DND-41 (cell line): Measurements from ENCODE around the gene CCDC102A.

Experiments used
- ATAC-seq: fragments of 200-7000 bp; cut with Tn5 transposase; 3 replicates; pipeline ENCODE4 v1.9.1; 2021; ENCODE audit warnings: low read depth; ENCODE audit not compliant: insufficient read depth
- DNase-seq: peaks from one replicate; pipeline ENCODE4 v3.0.0-alpha.2; 2020
- H2AFZ ChIP-seq: 2 replicates; pipeline ENCODE4 v1.6.0; 2012; ENCODE audit warnings: low read depth, low read length
- H3K27ac ChIP-seq: 2 replicates; pipeline ENCODE4 v1.5.1; 2012; ENCODE audit warnings: low read length, inconsistent platforms
- H3K27me3 ChIP-seq: fragments of 200-600 bp; sonication (generic); 2 replicates; pipeline ENCODE4 v1.6.0; 2012; ENCODE audit warnings: low read length, mild to moderate bottlenecking, inconsistent platforms; ENCODE audit not compliant: insufficient read depth, poor library complexity
- H3K36me3 ChIP-seq: 2 replicates; pipeline ENCODE4 v1.5.1; 2012; ENCODE audit warnings: low read length, inconsistent platforms; ENCODE audit not compliant: insufficient read depth
- H3K4me1 ChIP-seq: 2 replicates; pipeline ENCODE4 v1.5.1; 2012; ENCODE audit warnings: mild to moderate bottlenecking, low read length; ENCODE audit not compliant: insufficient read depth
- H3K4me2 ChIP-seq: 2 replicates; pipeline ENCODE4 v1.6.0; 2012; ENCODE audit warnings: mild to moderate bottlenecking, moderate library complexity, low read length, inconsistent platforms; ENCODE audit not compliant: insufficient read depth
- H3K4me3 ChIP-seq, 2 experiments: fragments of 200-600 bp in 1 of 2; shearing (Covaris generic) in 1 of 2; 2 replicates each; pipeline ENCODE4 v1.5.1; 2012 to 2016; ENCODE audit warnings: inconsistent platforms in 2 of 2, low read length in 2 of 2, mild to moderate bottlenecking in 2 of 2, low read depth in 1 of 2, moderate library complexity in 1 of 2
- H3K79me2 ChIP-seq: 2 replicates; pipeline ENCODE4 v1.6.0; 2012; ENCODE audit warnings: low read length, inconsistent platforms; ENCODE audit not compliant: insufficient read depth
- H3K9ac ChIP-seq: 2 replicates; pipeline ENCODE4 v1.6.0; 2012; ENCODE audit warnings: low read depth, mild to moderate bottlenecking, inconsistent platforms, low read length, moderate library complexity
- H3K9me3 ChIP-seq: 2 replicates; pipeline ENCODE4 v1.5.1; 2012; ENCODE audit warnings: low read length, moderate library complexity, mild to moderate bottlenecking, inconsistent platforms; ENCODE audit not compliant: insufficient read depth, severe bottlenecking
- H4K20me1 ChIP-seq: 2 replicates; pipeline ENCODE4 v1.6.0; 2012; ENCODE audit warnings: low read length; ENCODE audit not compliant: insufficient read depth
- EZH2 ChIP-seq: IDR thresholded peaks from 3 replicates; pipeline ENCODE4 v1.6.1; 2012; ENCODE audit warnings: borderline replicate concordance, low read depth, mild to moderate bottlenecking, moderate library complexity, low read length, inconsistent platforms; ENCODE audit not compliant: severe bottlenecking
- TF ChIP-seq, protein P1 (sequence below): IDR thresholded peaks from 2 replicates; pipeline ENCODE4 v1.5.1; 2012; ENCODE audit warnings: borderline replicate concordance, low read length, moderate library complexity, mild to moderate bottlenecking; ENCODE audit not compliant: poor library complexity, severe bottlenecking; ENCODE audit errors: extremely low read depth

CCDC102A gene

DNA sequence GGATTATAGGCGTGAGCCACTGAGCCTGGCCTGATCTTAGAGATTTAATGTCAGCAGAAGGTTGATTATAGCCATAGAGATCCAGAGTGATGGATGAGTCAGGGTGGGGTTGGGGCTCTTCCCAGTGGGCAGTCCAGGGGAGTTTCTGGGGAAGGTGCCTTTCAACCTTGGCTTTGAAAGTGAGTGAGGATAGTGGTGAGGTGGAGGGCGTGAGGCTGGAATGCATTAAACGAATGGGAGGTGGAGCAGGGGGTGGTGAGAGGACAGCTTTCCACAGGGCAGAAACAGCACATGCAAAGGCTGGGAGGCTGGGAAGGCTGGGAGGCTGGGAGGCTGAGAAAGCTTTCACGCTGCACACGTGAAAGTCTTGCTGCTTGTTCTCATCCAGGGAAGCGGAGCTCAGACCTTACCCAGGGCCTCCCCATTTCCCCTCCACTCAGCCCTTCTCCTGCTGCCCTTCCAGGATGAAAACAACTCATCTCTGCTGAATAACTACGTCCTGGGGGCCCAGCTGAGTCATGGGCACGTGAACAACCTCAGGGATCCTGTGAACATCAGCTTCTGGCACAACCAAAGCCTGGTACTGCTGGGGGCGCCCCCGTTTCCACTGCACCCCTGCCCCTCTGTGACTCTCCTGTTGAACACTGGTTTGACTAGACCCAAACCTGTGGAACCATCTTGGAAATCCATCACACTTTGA lies 28.4 kb upstream of the CCDC102A start:
- ATAC-seq: no peak
- no peak for TF ChIP-seq EZH2
- TF ChIP-seq, protein P1, sequence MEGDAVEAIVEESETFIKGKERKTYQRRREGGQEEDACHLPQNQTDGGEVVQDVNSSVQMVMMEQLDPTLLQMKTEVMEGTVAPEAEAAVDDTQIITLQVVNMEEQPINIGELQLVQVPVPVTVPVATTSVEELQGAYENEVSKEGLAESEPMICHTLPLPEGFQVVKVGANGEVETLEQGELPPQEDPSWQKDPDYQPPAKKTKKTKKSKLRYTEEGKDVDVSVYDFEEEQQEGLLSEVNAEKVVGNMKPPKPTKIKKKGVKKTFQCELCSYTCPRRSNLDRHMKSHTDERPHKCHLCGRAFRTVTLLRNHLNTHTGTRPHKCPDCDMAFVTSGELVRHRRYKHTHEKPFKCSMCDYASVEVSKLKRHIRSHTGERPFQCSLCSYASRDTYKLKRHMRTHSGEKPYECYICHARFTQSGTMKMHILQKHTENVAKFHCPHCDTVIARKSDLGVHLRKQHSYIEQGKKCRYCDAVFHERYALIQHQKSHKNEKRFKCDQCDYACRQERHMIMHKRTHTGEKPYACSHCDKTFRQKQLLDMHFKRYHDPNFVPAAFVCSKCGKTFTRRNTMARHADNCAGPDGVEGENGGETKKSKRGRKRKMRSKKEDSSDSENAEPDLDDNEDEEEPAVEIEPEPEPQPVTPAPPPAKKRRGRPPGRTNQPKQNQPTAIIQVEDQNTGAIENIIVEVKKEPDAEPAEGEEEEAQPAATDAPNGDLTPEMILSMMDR: no peak
- H3K9ac ChIP-seq: no peak overlapping the region
- H3K4me3 ChIP-seq: no peak overlapping the region
- no peak overlapping the region for H3K27ac ChIP-seq
- no peaks in the 10 kb centered on the region for H3K79me2 ChIP-seq
- H3K4me1 ChIP-seq: no peaks in the 10 kb centered on the region
- H4K20me1 ChIP-seq: peaks cover 4% of the 10 kb centered on the region; the same call in 1 of the 2 replicates
- H3K4me2 ChIP-seq: no peak overlapping the region
- peaks cover 5% of the 10 kb centered on the region for H3K9me3 ChIP-seq
- no peaks in the 10 kb centered on the region for H3K36me3 ChIP-seq
- H2AFZ ChIP-seq: no peak overlapping the region
- no peak for DNase-seq
- H3K27me3 ChIP-seq: no peaks in the 10 kb centered on the region

DNA sequence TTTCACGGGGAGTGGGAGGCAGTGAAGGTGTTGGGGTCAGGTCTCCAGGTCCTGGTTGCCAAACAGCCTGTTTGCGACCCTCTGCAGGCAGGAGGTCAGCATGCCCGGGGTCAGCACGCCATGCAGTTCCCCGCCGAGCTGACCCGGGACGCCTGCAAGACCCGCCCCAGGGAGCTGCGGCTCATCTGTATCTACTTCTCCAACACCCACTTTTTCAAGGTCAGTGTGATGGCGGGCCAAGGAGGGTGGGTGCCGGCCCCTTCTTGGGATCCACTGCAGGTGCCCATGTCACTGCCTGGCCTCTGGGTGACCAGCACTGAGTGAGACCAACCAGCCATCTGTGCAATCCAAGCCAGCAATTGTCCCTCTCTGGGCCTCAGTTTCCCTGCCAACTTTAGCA lies 27.4 kb upstream of the CCDC102A start:
- H3K36me3 ChIP-seq: no peaks in the 10 kb centered on the region
- H3K4me3 ChIP-seq: no peak overlapping the region
- ATAC-seq: no peak
- peaks cover 4% of the 10 kb centered on the region; the same call in 1 of the 2 replicates for H4K20me1 ChIP-seq
- no peaks in the 10 kb centered on the region for H3K79me2 ChIP-seq
- no peak overlapping the region for H3K9ac ChIP-seq
- TF ChIP-seq, protein P1: no peak
- TF ChIP-seq EZH2: no peak
- H3K27ac ChIP-seq: no peak overlapping the region
- H3K4me1 ChIP-seq: no peaks in the 10 kb centered on the region
- H2AFZ ChIP-seq: no peak overlapping the region
- no peak for DNase-seq
- peaks cover 5% of the 10 kb centered on the region for H3K9me3 ChIP-seq
- no peaks in the 10 kb centered on the region for H3K27me3 ChIP-seq
- H3K4me2 ChIP-seq: no peak overlapping the region

DNA sequence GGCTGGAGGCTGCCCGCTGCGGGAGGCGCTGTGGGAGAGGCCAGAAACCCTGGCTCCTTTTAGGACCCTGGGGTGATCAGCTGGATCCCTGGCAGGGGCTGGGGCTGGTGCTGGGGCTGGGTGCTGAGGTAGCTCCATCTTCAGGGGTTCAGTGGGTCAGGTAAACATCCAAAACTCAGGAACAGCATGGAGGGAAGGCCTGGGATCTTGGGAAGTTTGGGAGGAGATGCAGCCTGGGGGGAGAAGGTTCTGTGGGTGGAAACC lies 27.0 kb upstream of the CCDC102A start:
- H2AFZ ChIP-seq: no peak overlapping the region
- H3K4me2 ChIP-seq: no peak overlapping the region
- no peak overlapping the region for H3K27ac ChIP-seq
- H3K9ac ChIP-seq: no peak overlapping the region
- TF ChIP-seq EZH2: no peak
- TF ChIP-seq, protein P1: no peak
- H4K20me1 ChIP-seq: peaks cover 4% of the 10 kb centered on the region; the same call in 1 of the 2 replicates
- DNase-seq (no peak), ATAC-seq (no peak)
- H3K27me3 ChIP-seq: no peaks in the 10 kb centered on the region
- no peaks in the 10 kb centered on the region for H3K4me1 ChIP-seq
- no peak overlapping the region for H3K4me3 ChIP-seq
- no peaks in the 10 kb centered on the region for H3K36me3 ChIP-seq
- H3K79me2 ChIP-seq: no peaks in the 10 kb centered on the region
- peaks cover 5% of the 10 kb centered on the region for H3K9me3 ChIP-seq
